K562 (cell line): ENCODE data around the gene CGB8. TPM values are rescaled to one million over a fixed set of nuclear protein-coding genes. Genes with fewer than 3 reads are reported as not detected.

Experiments used
- CBX2 ChIP-seq: fragments of 200-600 bp; sonication (generic); IDR thresholded peaks from one replicate; pipeline ENCODE4 v1.6.1; 2012; ENCODE audit warnings: mild to moderate bottlenecking, low read length, inconsistent platforms; ENCODE audit not compliant: insufficient read depth, poor library complexity, severe bottlenecking
- CREB3 ChIP-seq: fragments of 450-650 bp; conservative IDR thresholded peaks from 2 replicates; pipeline ENCODE4 v1.6.1; 2016; ENCODE audit warnings: missing genetic modification characterization, low read depth, mild to moderate bottlenecking, missing compliant biosample characterization, moderate library complexity
- ELF4 ChIP-seq: fragments of 450-650 bp; formaldehyde crosslinking; IDR thresholded peaks from 2 replicates; pipeline ENCODE4 v1.4.0; 2022; ENCODE audit warnings: missing genetic modification characterization
- FOS ChIP-seq: IDR thresholded peaks from 3 replicates; pipeline ENCODE4 v1.6.1; 2011; ENCODE audit not compliant: insufficient read length; ENCODE audit errors: extremely low read depth
- GABPB1 ChIP-seq: sonication (generic); formaldehyde crosslinking; IDR thresholded peaks from 2 replicates; pipeline ENCODE4 v1.8.0; 2022; ENCODE audit warnings: mild to moderate bottlenecking, missing genetic modification reagents
- MEF2A ChIP-seq: IDR thresholded peaks from 2 replicates; pipeline ENCODE4 v1.6.1; 2011; ENCODE audit warnings: low read depth, mild to moderate bottlenecking, low read length, moderate library complexity; ENCODE audit not compliant: control insufficient read depth
- MTA3 ChIP-seq: fragments of 450-650 bp; formaldehyde crosslinking; IDR thresholded peaks from 2 replicates; pipeline ENCODE4 v1.6.1; 2017; ENCODE audit warnings: mild to moderate bottlenecking, borderline replicate concordance
- PRDM10 ChIP-seq: fragments of 450-650 bp; IDR thresholded peaks from 2 replicates; pipeline ENCODE4 v1.6.1; 2018; ENCODE audit not compliant: partially characterized antibody
- SPI1 ChIP-seq: IDR thresholded peaks from 2 replicates; pipeline ENCODE4 v1.6.1; 2011; ENCODE audit warnings: low read depth, low read length, control low read depth, borderline replicate concordance
- THRA ChIP-seq: fragments of 450-650 bp; IDR thresholded peaks from 2 replicates; pipeline ENCODE4 v1.6.1; 2017; ENCODE audit warnings: mild to moderate bottlenecking, moderate library complexity
- TSC22D4 ChIP-seq: fragments of 450-650 bp; IDR thresholded peaks from 2 replicates; pipeline ENCODE4 v1.6.1; 2016; ENCODE audit warnings: missing genetic modification characterization, missing biosample characterization, control low read depth
- ZBTB26 ChIP-seq: fragments of 450-650 bp; formaldehyde crosslinking; IDR thresholded peaks from 2 replicates; pipeline ENCODE4 v1.4.0; 2022; ENCODE audit warnings: missing genetic modification characterization
- ZBTB8A ChIP-seq: fragments of 450-650 bp; IDR thresholded peaks from 2 replicates; pipeline ENCODE4 v1.6.1; 2018; ENCODE audit warnings: mild to moderate bottlenecking, moderate library complexity; ENCODE audit not compliant: partially characterized antibody
- ZNF609 ChIP-seq: sonication (generic); formaldehyde crosslinking; IDR thresholded peaks from 2 replicates; pipeline ENCODE4 v1.8.1; 2023; ENCODE audit warnings: missing genetic modification reagents, mild to moderate bottlenecking, borderline replicate concordance
- ZNF695 ChIP-seq: fragments of 450-650 bp; formaldehyde crosslinking; IDR thresholded peaks from 2 replicates; pipeline ENCODE4 v1.4.0; 2020; ENCODE audit warnings: mild to moderate bottlenecking, moderate library complexity
- polyA plus RNA-seq, 8 experiments: library from polyadenylated mRNA; depleted of rRNA in 4 of 8; stranded (reverse) in 5 of 8; unstranded in 3 of 8; fragments of >200 nt; fragmentation: Nextera tagmentation in 2 of 8; fragmentation: Illumina TruSeq in 1 of 8; extraction: Ambion mirVana in 2 of 8; extraction: Trizol in 1 of 8; gene quantifications; 2 replicates each; pipeline versions ENCODE4 v1.2.1 to v1.2.3, GENCODE V29; 2011 to 2014; ENCODE audit warnings: inconsistent platforms in 1 of 8, missing spikeins in 1 of 8
- total RNA-seq, 7 experiments: library from RNA; depleted of rRNA in 6 of 7; stranded (reverse); fragments of >200 nt in 6 of 7; fragmentation: Illumina TruSeq in 2 of 7; extraction: Trizol in 2 of 7; gene quantifications; 2 replicates each; pipeline versions ENCODE4 v1.2.1 to v1.2.3, GENCODE V29; 2011 to 2021; ENCODE audit warnings: low replicate concordance in 1 of 7

Gene CGB8
- total and polyA plus RNA-seq, 9 of the 15 experiments (the other 6 are each of a cell fraction or from before 2014, with no cell fraction given) = not detected

GRCh38 chr19:49017666-49018351 is 31.1 kb downstream of the CGB8 start (continued):
- TF ChIP-seq CREB3 (tag) = no peak
- TF ChIP-seq ELF4 (CRISPR knock-in tag) = no peak
- no peak for TF ChIP-seq PRDM10
- no peak for TF ChIP-seq THRA
- 0 out of 2 replicates have a peak, but pooled peaks have one; percentile 48 for TF ChIP-seq ZNF695 (CRISPR knock-in tag)
- no peak for TF ChIP-seq ZNF609 (CRISPR knock-in tag)
- no peak for TF ChIP-seq FOS
- no peak for TF ChIP-seq MTA3
- no peak for TF ChIP-seq SPI1
- TF ChIP-seq GABPB1 = 0 out of 2 replicates have a peak, but pooled peaks have one; percentile 24
- TF ChIP-seq ZBTB8A = no peak
- no peak for TF ChIP-seq MEF2A
- TF ChIP-seq ZBTB26 (CRISPR knock-in tag) = no peak
- no peak for TF ChIP-seq CBX2
- no peak for TF ChIP-seq TSC22D4
